Spleen (tissue), 11 donors: ENCODE data around the gene AVPR2. TPM values are rescaled to one million over a fixed set of nuclear protein-coding genes. Genes with fewer than 3 reads are reported as not detected.

Source experiments
- DNase-seq: peaks from one replicate; pipeline ENCODE4 v3.0.0-alpha.2; 2020
- H3K27ac ChIP-seq, 8 donors: fragments of 200-600 bp; sonication (generic) in 7 of 8; 1 replicate in 4 of 8; 2 replicates in 4 of 8; pipeline versions ENCODE4 v1.5.0 to v1.8.0; 2016 to 2021; ENCODE audit warnings: inconsistent platforms in 4 of 8, mild to moderate bottlenecking in 4 of 8, moderate library complexity in 1 of 8
- H3K27me3 ChIP-seq, 7 donors: fragments of 200-600 bp; sonication (generic) in 6 of 7; replicated peaks in 1 of 7; 1 replicate in 4 of 7; 2 replicates in 3 of 7; pipeline versions ENCODE4 v1.5.0 to v1.8.0; 2016 to 2021; ENCODE audit warnings: inconsistent platforms in 3 of 7, mild to moderate bottlenecking in 1 of 7
- H3K36me3 ChIP-seq, 6 donors: fragments of 200-600 bp; sonication (generic) in 5 of 6; 1 replicate in 4 of 6; 2 replicates in 2 of 6; pipeline versions ENCODE4 v1.5.0 to v1.8.0; 2016 to 2021; ENCODE audit warnings: inconsistent platforms in 2 of 6
- H3K4me1 ChIP-seq, 6 donors: fragments of 200-600 bp; sonication (generic) in 5 of 6; 1 replicate in 3 of 6; 2 replicates in 3 of 6; pipeline versions ENCODE4 v1.5.0 to v1.8.0; 2016 to 2021; ENCODE audit warnings: inconsistent platforms in 3 of 6
- H3K4me3 ChIP-seq, 8 donors: fragments of 200-600 bp; sonication (generic) in 7 of 8; 1 replicate in 4 of 8; 2 replicates in 4 of 8; pipeline versions ENCODE4 v1.5.0 to v1.8.0; 2016 to 2021; ENCODE audit warnings: inconsistent platforms in 4 of 8, mild to moderate bottlenecking in 4 of 8, moderate library complexity in 2 of 8
- H3K9me3 ChIP-seq, 8 donors: fragments of 200-600 bp; sonication (generic) in 7 of 8; 1 replicate in 4 of 8; 2 replicates in 4 of 8; pipeline versions ENCODE4 v1.5.0 to v1.8.0; 2016 to 2021; ENCODE audit warnings: inconsistent platforms in 4 of 8
- CTCF ChIP-seq, 11 experiments: fragments of 200-600 bp in 7 of 11; fragments of 450-650 bp in 4 of 11; sonication (generic) in 4 of 11; IDR thresholded peaks in 8 of 11; conservative IDR thresholded peaks in 3 of 11; 1 replicate in 7 of 11; 2 replicates in 4 of 11; pipeline versions ENCODE4 v1.4.0 to v1.8.0; 2016 to 2021; ENCODE audit warnings: antibody characterized with exemption in 11 of 11, inconsistent platforms in 4 of 11, mild to moderate bottlenecking in 1 of 11
- POLR2A ChIP-seq, 3 donors: fragments of 450-650 bp; IDR thresholded peaks; one replicate each; pipeline ENCODE4 v1.5.1; 2017; ENCODE audit warnings: antibody characterized with exemption in 3 of 3, mild to moderate bottlenecking in 1 of 3
- POLR2AphosphoS5 ChIP-seq, 3 donors: sonication (generic); formaldehyde crosslinking; IDR thresholded peaks; one replicate each; pipeline ENCODE4 v1.5.1; 2017; ENCODE audit warnings: antibody characterized with exemption in 3 of 3
- WGBS, 5 donors: extraction: QIAGEN DNeasy Blood & Tissue Kit in 3 of 5; methylation state at CpG; one replicate each; pipeline versions ENCODE4 v1.1.5 to v1.1.7; 2013 to 2018; 5-methylcytosine and 5-hydroxymethylcytosine counted together
- intact Hi-C: fragments of 100-400 bp; cut with DNase I; formaldehyde crosslinking; loops from one replicate; pipeline ENCODE4 v1.15.0; 2023; ENCODE audit warnings: low total_unique reads
- polyA plus RNA-seq, 3 donors: library from polyadenylated mRNA; stranded (reverse); fragments of 200-250 nt; gene quantifications; one replicate each; pipeline ENCODE4 v1.2.1, GENCODE V29; 2013
- total RNA-seq, 7 donors: library from RNA; depleted of rRNA in 3 of 7; stranded (reverse); fragments of >200 nt in 3 of 7; fragmentation: NEBNext Ultra II Directional in 4 of 7; extraction: Animal tissue kit (Norgen Biotek cat#: 25700) in 4 of 7; gene quantifications; one replicate each; pipeline versions ENCODE4 v1.1.0 to v1.2.1, GENCODE V29; 2016 to 2021
- donor health status: healthy with polysubstance abuse.
- donor health status: DM: no; HTN: no; CAD: no; lungs with moderate emphysema.
- donor health status: DM: no; HTN: no; CAD: no.
- donor health status: Bipolar disorder and iron deficiency.
- donor health status: healthy.
- donor health status: DM: no; HTN: no; CAD: no.
- donor health status: DM: yes; HTN: yes; CAD: no.

The AVPR2 gene
- total and polyA plus RNA-seq, 10 donors = 0.22 to 0.77 (median 0.39) TPM; not detected in 6

DNA sequence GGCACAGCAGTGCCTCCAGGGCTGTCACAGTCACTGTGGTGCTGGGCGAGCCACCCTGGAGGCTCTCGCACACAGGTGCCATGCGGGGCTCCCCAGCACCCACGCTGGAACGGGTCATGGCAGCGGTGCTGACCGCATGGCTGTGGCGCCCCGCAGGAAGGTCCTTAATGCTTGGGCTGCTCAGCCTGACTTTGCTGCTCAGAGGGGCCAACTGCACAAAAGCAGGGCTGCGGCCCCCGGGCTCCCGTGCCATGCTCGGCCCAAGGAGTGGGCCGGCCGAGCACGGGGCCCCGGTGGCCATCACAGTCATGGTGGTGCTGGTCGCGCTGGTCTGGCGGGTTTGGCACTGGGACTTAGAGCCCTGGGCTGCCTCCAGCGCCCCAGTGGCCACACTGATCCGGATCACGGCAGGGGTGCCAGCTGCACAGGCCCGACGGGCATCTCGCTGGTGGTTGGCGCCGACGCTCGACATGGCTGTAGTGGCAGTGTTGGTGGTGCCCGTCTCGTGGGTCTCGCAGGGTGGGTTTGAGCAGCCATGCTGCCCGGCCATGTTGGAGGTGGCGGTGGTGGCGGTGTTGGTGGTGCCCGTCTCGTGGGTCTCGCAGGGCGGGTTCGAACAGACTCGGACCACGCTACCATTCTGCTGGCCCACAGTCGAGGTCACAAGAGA, 50.2 kb downstream of the AVPR2 start:
- intact Hi-C loops = no loop called here
- Histone ChIP-seq H3K36me3 (peaks cover 6 to 100% (median 96%) of the 10 kb centered on the region in 6 donors), H3K4me1 (peaks cover 0 to 16% (median 9%) of the 10 kb centered on the region in 6 donors), H3K9me3 (no peaks in the 10 kb centered on the region), H3K4me3 (no peak overlapping the region), H3K27me3 (peaks cover 0 to 3% (median 0%) of the 10 kb centered on the region in 7 donors), H3K27ac (no peak overlapping the region)
- 94 to 100% (median 98%) methylated on average over 1 to 44 of the region's 44 CpGs for WGBS, 5 donors
- TF ChIP-seq CTCF (IDR thresholded peaks at IDR 0.05 in 8 of 11, conservative IDR thresholded peaks at IDR 0.05 in 3 of 11) (no peak), POLR2A (IDR thresholded peaks at IDR 0.05) (no peak), POLR2AphosphoS5 (IDR thresholded peaks at IDR 0.05) (no peak)
- DNase-seq = peak; percentile 74

DNA sequence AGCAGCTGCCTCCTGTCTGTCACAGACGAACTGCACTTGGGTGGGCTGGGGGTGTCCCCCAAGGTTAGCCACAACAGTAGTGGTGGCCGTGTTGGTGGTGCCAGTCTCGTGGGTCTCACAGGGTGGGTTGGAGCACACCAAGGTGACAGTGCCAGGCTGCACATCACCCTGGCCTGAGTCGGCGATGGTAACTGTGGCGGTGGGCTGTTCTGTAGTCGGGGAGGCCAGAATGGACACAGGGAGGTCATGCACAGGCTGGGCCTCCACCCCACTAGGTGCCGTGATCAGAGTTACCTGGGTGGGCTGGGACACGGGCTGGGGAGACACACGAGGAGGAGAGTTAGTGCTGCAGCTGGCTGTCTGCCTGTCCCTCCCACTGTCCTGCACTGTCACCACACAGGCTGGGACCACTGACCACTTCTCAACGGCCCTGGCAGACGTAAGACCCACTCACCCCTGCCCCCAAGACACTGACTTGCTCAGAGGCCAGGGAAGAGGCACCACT, 50.8 kb downstream of the AVPR2 start:
- peak; percentile 67 for DNase-seq
- Histone ChIP-seq H3K27ac (no peak overlapping the region), H3K4me3 (no peak overlapping the region), H3K9me3 (no peaks in the 10 kb centered on the region), H3K4me1 (peaks cover 0 to 10% (median 7%) of the 10 kb centered on the region in 6 donors), H3K36me3 (peaks cover 8 to 100% (median 96%) of the 10 kb centered on the region in 6 donors), H3K27me3 (peaks cover 0 to 3% (median 0%) of the 10 kb centered on the region in 7 donors)
- intact Hi-C loops = no loop called here
- 76 to 86% (median 84%) methylated on average over 2 to 12 of the region's 12 CpGs for WGBS, 5 donors
- no peak for TF ChIP-seq CTCF (IDR thresholded peaks at IDR 0.05 in 8 of 11, conservative IDR thresholded peaks at IDR 0.05 in 3 of 11)
- TF ChIP-seq POLR2A (IDR thresholded peaks at IDR 0.05) = no peak
- no peak for TF ChIP-seq POLR2AphosphoS5 (IDR thresholded peaks at IDR 0.05)

- Histone ChIP-seq H3K27me3 (peaks cover 0 to 3% (median 0%) of the 10 kb centered on the region in 7 donors), H3K4me1 (peaks cover 0 to 10% (median 7%) of the 10 kb centered on the region in 6 donors), H3K27ac (no peak overlapping the region), H3K9me3 (no peaks in the 10 kb centered on the region), H3K4me3 (no peak overlapping the region), H3K36me3 (peaks cover 8 to 100% (median 96%) of the 10 kb centered on the region in 6 donors)
- intact Hi-C loops = no loop called here
- WGBS, 5 donors = 84 to 96% (median 89%) methylated on average over 4 to 35 of the region's 35 CpGs
- no peak for TF ChIP-seq POLR2A (IDR thresholded peaks at IDR 0.05)
- peak in 2 of 3 donors; percentile 31 to 55 for TF ChIP-seq POLR2AphosphoS5 (IDR thresholded peaks at IDR 0.05)
- no peak for TF ChIP-seq CTCF (IDR thresholded peaks at IDR 0.05 in 8 of 11, conservative IDR thresholded peaks at IDR 0.05 in 3 of 11)
- DNase-seq = peak; percentile 73
Observed at GRCh38 chrX:153956044-153956907, 51.8 kb downstream of the AVPR2 start.

Other genes starting within 250 kb of the AVPR2 start
- 1 to 10 TPM in 2 of 7 donors, under 1 TPM in 1, not detected in 4; 0.73 to 1.2 (median 1.0) TPM for gene PNCK, start 230.9 kb upstream of the AVPR2 start, total RNA-seq
- gene PNCK, start 230.9 kb upstream of the AVPR2 start, polyA plus RNA-seq = under 1 TPM; 0.18 to 0.35 (median 0.22) TPM
- gene SLC6A8, start 216.7 kb upstream of the AVPR2 start, total RNA-seq = 10 to 100 TPM in 5 of 7 donors, 1 to 10 TPM in 2; 6.7 to 72.9 (median 14.7) TPM
- 1 to 10 TPM; 3.2 to 5.3 (median 3.2) TPM for gene SLC6A8, start 216.7 kb upstream of the AVPR2 start, polyA plus RNA-seq
- 100 to 1,000 TPM; 132 to 173 (median 136) TPM for gene BCAP31, start 180.3 kb upstream of the AVPR2 start, total RNA-seq
- 100 to 1,000 TPM in 2 of 3 donors, 10 to 100 TPM in 1; 77.3 to 135 (median 108) TPM for gene BCAP31, start 180.3 kb upstream of the AVPR2 start, polyA plus RNA-seq
- 10 to 100 TPM; 14.9 to 28.1 (median 23.2) TPM for gene ABCD1, start 179.8 kb upstream of the AVPR2 start, total RNA-seq
- 1 to 10 TPM; 5.1 to 9.7 (median 6.9) TPM for gene ABCD1, start 179.8 kb upstream of the AVPR2 start, polyA plus RNA-seq
- 1 to 10 TPM in 6 of 7 donors, under 1 TPM in 1; 0.68 to 2.8 (median 1.7) TPM for gene PLXNB3, start 140.4 kb upstream of the AVPR2 start, total RNA-seq
- 1 to 10 TPM in 1 of 3 donors, under 1 TPM in 2; 0.48 to 1.5 (median 0.49) TPM for gene PLXNB3, start 140.4 kb upstream of the AVPR2 start, polyA plus RNA-seq
- not detected for gene SRPK3, start 123.6 kb upstream of the AVPR2 start, total RNA-seq
- under 1 TPM; 0.03 to 0.26 (median 0.07) TPM for gene SRPK3, start 123.6 kb upstream of the AVPR2 start, polyA plus RNA-seq
- gene IDH3G, start 110.3 kb upstream of the AVPR2 start, total RNA-seq = 10 to 100 TPM; 51.8 to 92.7 (median 68.7) TPM
- gene IDH3G, start 110.3 kb upstream of the AVPR2 start, polyA plus RNA-seq = 10 to 100 TPM; 32.7 to 47.0 (median 41.3) TPM
- gene SSR4, start 110.0 kb upstream of the AVPR2 start, total RNA-seq = 100 to 1,000 TPM; 144 to 307 (median 217) TPM
- gene SSR4, start 110.0 kb upstream of the AVPR2 start, polyA plus RNA-seq = 100 to 1,000 TPM; 357 to 488 (median 359) TPM
- 10 to 100 TPM in 5 of 7 donors, 1 to 10 TPM in 2; 6.4 to 15.4 (median 10.7) TPM for gene PDZD4, start 74.1 kb upstream of the AVPR2 start, total RNA-seq
- gene PDZD4, start 74.1 kb upstream of the AVPR2 start, polyA plus RNA-seq = 10 to 100 TPM in 1 of 3 donors, 1 to 10 TPM in 2; 3.7 to 21.8 (median 9.4) TPM
- gene L1CAM, start 18.5 kb upstream of the AVPR2 start, total RNA-seq = 1 to 10 TPM; 1.2 to 5.1 (median 2.2) TPM
- 1 to 10 TPM; 1.6 to 3.4 (median 3.2) TPM for gene L1CAM, start 18.5 kb upstream of the AVPR2 start, polyA plus RNA-seq
- 100 to 1,000 TPM; 176 to 317 (median 236) TPM for gene ARHGAP4, start 21.6 kb downstream of the AVPR2 start, total RNA-seq
- 100 to 1,000 TPM; 297 to 713 (median 635) TPM for gene ARHGAP4, start 21.6 kb downstream of the AVPR2 start, polyA plus RNA-seq
- gene NAA10, start 30.4 kb downstream of the AVPR2 start, total RNA-seq = 10 to 100 TPM; 56.4 to 89.1 (median 85.5) TPM
- gene NAA10, start 30.4 kb downstream of the AVPR2 start, polyA plus RNA-seq = 100 to 1,000 TPM; 123 to 174 (median 168) TPM
- 100 to 1,000 TPM in 1 of 7 donors, 10 to 100 TPM in 6; 42.0 to 105 (median 63.6) TPM for gene RENBP, start 40.0 kb downstream of the AVPR2 start, total RNA-seq
- gene RENBP, start 40.0 kb downstream of the AVPR2 start, polyA plus RNA-seq = 10 to 100 TPM; 44.3 to 91.3 (median 47.9) TPM
- gene HCFC1, start 67.1 kb downstream of the AVPR2 start, total RNA-seq = 10 to 100 TPM; 50.6 to 86.5 (median 62.1) TPM
- gene HCFC1, start 67.1 kb downstream of the AVPR2 start, polyA plus RNA-seq = 10 to 100 TPM in 2 of 3 donors, 1 to 10 TPM in 1; 9.5 to 22.7 (median 11.4) TPM
- gene TMEM187, start 68.1 kb downstream of the AVPR2 start, total RNA-seq = 10 to 100 TPM in 1 of 7 donors, 1 to 10 TPM in 6; 2.0 to 12.2 (median 6.2) TPM
- 1 to 10 TPM; 3.3 to 7.4 (median 4.9) TPM for gene TMEM187, start 68.1 kb downstream of the AVPR2 start, polyA plus RNA-seq
- gene IRAK1, start 115.2 kb downstream of the AVPR2 start, total RNA-seq = 100 to 1,000 TPM in 2 of 7 donors, 10 to 100 TPM in 5; 86.2 to 118 (median 91.1) TPM
- 10 to 100 TPM; 46.4 to 85.2 (median 55.2) TPM for gene IRAK1, start 115.2 kb downstream of the AVPR2 start, polyA plus RNA-seq
- gene MECP2, start 193.0 kb downstream of the AVPR2 start, total RNA-seq = 100 to 1,000 TPM in 1 of 7 donors, 10 to 100 TPM in 6; 63.3 to 104 (median 83.5) TPM
- 10 to 100 TPM; 15.2 to 22.7 (median 17.7) TPM for gene MECP2, start 193.0 kb downstream of the AVPR2 start, polyA plus RNA-seq
- gene OPN1LW, start 239.6 kb downstream of the AVPR2 start, total RNA-seq = not detected
- not detected for gene OPN1LW, start 239.6 kb downstream of the AVPR2 start, polyA plus RNA-seq